ENCODE results near the gene TANC1.
"Not testable (repeated sequence)": the region's sequence is repeated elsewhere in the genome, so short reads cannot be mapped to it uniquely, and the experiment has no call there.

Gene TANC1

DNA sequence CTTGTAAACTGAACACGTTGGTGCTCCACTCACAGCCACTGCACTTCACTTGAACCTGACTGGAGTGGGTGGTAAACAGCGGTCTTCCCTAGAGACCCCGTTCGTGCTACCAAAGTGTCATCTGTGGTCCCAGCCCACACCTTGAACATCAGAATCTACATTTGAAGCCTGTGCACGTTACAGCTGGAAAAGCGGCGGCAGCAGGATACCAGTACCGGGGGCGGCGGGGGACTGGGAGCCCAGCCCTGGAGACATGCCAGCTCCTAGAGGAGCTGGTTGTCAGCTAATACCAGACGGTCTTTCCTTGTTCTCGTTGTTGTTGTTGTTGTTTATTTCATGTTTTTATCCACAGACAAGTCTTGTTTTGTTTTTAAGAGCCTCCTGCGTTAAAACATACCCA is 161.4 kb downstream of the TANC1 start:
- peak overlapping the region; percentile 69 for H3K27ac Mint-ChIP-seq (ENCODE audit: low read depth)
- H3K27me3 Mint-ChIP-seq = no peaks in the 10 kb centered on the region
- H3K36me3 Mint-ChIP-seq (ENCODE audit: insufficient read depth) = no peaks in the 10 kb centered on the region
- H3K4me1 Mint-ChIP-seq = peaks cover 22% of the 10 kb centered on the region
- H3K4me3 Mint-ChIP-seq = no peak overlapping the region
- DNase-seq (ENCODE audit: low spot score in 2 of 2) (no peak), ATAC-seq (replicated peaks; ENCODE audit: extremely low read depth, poor library complexity, severe bottlenecking) (no peak)
- no peaks in the 10 kb centered on the region for H3K9me3 Mint-ChIP-seq

DNA sequence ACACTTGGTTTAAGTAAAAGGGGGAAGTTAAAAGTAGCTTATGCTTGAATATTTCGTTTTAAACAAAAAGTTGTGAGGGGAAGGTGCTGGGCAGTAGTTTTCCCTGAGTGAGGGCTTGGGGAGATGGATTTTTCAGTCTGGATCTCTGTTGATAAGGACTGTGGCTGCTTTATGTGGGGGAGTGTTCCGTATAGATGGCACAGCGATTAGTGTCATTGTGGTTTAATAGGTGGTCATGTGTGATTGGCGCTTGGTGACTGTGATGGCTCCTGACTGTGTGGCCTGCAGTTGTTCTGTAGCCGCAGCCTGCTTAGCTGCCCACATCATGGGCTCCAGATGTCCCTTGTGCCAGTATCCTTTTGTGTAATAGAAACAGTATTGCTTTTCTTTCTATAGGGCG is 161.9 kb downstream of the TANC1 start:
- H3K4me1 Mint-ChIP-seq = peaks cover 22% of the 10 kb centered on the region
- ATAC-seq (replicated peaks; ENCODE audit: extremely low read depth, poor library complexity, severe bottlenecking) (no peak), DNase-seq (ENCODE audit: low spot score in 2 of 2) (no peak)
- H3K27me3 Mint-ChIP-seq = no peaks in the 10 kb centered on the region
- no peak overlapping the region for H3K27ac Mint-ChIP-seq (ENCODE audit: low read depth)
- no peaks in the 10 kb centered on the region for H3K36me3 Mint-ChIP-seq (ENCODE audit: insufficient read depth)
- no peaks in the 10 kb centered on the region for H3K9me3 Mint-ChIP-seq
- no peak overlapping the region for H3K4me3 Mint-ChIP-seq

DNA sequence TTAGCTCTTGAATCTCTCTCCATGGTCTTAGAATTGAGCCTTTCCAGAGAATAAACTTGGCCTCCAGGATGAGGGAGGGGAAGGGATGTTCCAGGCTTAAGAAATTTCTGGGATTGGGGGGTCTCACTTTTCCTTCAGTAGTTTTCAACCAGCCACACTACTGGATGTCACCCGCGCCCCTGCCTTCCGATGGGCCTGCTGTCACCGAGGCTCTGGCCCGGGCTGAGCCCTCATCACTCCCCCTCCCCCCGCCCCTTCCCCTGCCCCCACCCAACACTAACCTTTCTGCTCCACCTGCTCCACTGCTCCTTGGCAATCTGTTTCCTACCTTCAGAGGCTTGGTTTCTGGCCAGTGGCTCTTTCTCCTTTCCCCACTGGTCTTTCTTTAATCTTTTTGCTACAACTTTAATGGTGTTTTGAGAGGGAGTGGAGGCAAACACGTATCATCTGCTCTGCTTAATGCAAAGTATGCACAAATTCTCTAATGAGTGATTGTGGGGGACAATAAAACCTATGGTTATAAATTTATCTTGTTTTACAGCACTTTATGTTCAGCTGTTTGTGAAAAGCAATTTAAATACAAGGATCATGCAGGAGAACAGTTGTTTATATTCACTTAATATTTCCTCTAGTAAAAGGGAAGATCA is 162.9 kb downstream of the TANC1 start:
- DNase-seq (ENCODE audit: low spot score in 2 of 2) (no peak), ATAC-seq (replicated peaks; ENCODE audit: extremely low read depth, poor library complexity, severe bottlenecking) (no peak)
- Mint-ChIP-seq H3K9me3 (no peaks in the 10 kb centered on the region), H3K27ac (ENCODE audit: low read depth) (no peak overlapping the region), H3K27me3 (no peaks in the 10 kb centered on the region), H3K36me3 (ENCODE audit: insufficient read depth) (no peaks in the 10 kb centered on the region), H3K4me3 (no peak overlapping the region), H3K4me1 (peaks cover 17% of the 10 kb centered on the region)

DNA sequence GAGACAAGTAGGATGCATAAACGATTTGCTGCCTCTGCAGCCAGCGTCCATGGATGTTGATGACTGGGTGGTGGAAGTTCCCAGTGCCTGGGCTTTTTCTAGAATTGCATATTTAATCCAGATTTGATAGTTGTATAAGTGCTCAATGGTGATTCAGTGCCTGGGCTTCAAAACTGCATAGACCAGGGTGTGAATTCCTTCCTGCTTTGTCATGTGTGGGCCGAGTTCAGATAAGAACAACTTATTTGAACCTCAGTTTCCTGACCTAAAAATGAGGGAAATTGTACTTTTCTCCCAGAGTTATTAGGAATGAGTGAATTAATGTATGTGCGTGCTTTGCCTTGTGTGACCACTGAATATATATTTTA is 163.5 kb downstream of the TANC1 start:
- no peak overlapping the region for H3K27ac Mint-ChIP-seq (ENCODE audit: low read depth)
- no peaks in the 10 kb centered on the region for H3K36me3 Mint-ChIP-seq (ENCODE audit: insufficient read depth)
- no peak for DNase-seq (ENCODE audit: low spot score in 2 of 2)
- no peaks in the 10 kb centered on the region for H3K9me3 Mint-ChIP-seq
- H3K4me3 Mint-ChIP-seq = no peak overlapping the region
- no peak for ATAC-seq (replicated peaks; ENCODE audit: extremely low read depth, poor library complexity, severe bottlenecking)
- peaks cover 17% of the 10 kb centered on the region for H3K4me1 Mint-ChIP-seq
- H3K27me3 Mint-ChIP-seq = no peaks in the 10 kb centered on the region

DNA sequence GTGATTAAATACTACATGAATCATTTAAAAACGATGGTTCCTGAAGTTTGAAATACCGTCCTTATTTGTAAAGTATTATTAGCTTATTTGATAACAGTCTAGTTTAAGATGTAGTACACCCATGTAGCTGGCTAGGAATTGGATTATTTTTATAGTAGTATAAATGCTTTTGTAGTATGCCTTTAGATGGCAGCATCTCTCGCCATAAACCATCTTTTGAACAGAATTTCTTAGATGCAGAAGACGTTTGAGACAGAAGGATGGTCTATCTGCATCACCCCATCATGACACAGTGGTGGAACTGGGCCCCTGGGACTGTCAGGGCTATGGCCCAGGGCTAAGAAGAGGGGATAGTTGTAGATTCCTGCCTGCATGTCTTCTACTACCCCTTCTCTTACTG is 165.4 kb downstream of the TANC1 start:
- Mint-ChIP-seq H3K9me3 (no peaks in the 10 kb centered on the region), H3K27ac (ENCODE audit: low read depth) (no peak overlapping the region), H3K4me1 (peaks cover 17% of the 10 kb centered on the region), H3K4me3 (no peak overlapping the region), H3K27me3 (peaks cover 16% of the 10 kb centered on the region), H3K36me3 (ENCODE audit: insufficient read depth) (no peaks in the 10 kb centered on the region)
- DNase-seq (ENCODE audit: low spot score in 2 of 2) (no peak), ATAC-seq (replicated peaks; ENCODE audit: extremely low read depth, poor library complexity, severe bottlenecking) (no peak)

DNA sequence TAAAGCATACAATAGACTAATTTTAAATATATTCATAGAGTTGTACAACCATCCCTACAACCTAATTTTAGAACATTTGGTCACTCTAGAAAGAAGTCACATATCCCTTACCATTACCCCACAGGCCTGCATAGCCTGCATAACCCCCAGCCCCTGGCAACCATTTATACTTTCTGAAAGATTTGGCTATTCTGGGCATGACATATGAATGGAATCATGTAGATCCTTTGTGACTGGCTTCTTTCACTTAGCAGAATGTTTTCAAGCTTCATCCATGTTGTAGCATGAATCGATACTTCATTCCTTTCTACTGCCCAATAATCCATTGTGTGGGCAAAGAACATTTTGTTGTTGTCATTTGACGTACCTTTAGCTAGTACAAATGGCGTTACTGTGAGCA is 166.5 kb downstream of the TANC1 start:
- no peak for ATAC-seq (replicated peaks; ENCODE audit: extremely low read depth, poor library complexity, severe bottlenecking)
- H3K4me3 Mint-ChIP-seq = no peak overlapping the region
- H3K36me3 Mint-ChIP-seq (ENCODE audit: insufficient read depth) = no peaks in the 10 kb centered on the region
- DNase-seq (ENCODE audit: low spot score in 2 of 2) = no peak
- H3K4me1 Mint-ChIP-seq = peaks cover 9% of the 10 kb centered on the region
- H3K27me3 Mint-ChIP-seq = peaks cover 27% of the 10 kb centered on the region
- H3K9me3 Mint-ChIP-seq = no peaks in the 10 kb centered on the region
- H3K27ac Mint-ChIP-seq (ENCODE audit: low read depth) = no peak overlapping the region

DNA sequence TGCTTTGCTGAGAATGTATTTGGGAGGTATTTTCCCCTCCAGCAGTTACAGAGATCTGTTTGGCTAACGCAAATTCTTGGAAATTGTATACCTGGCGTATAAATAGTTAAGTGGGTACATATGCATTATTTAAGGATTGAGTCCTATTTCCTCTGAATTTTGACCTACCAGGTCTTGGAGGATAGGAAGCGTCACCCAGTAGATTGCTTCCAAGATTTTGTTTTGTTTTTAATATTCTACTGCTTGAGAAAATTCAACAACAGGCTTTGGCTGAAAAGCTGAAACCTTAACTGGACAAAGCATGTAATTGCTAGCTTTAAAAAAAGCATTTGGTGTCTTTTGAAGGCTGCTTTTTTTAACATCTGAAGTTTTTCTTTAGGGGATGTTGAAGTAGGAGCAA is 168.0 kb downstream of the TANC1 start:
- H3K9me3 Mint-ChIP-seq = no peaks in the 10 kb centered on the region
- DNase-seq (ENCODE audit: low spot score in 2 of 2) = no peak
- no peaks in the 10 kb centered on the region for H3K4me1 Mint-ChIP-seq
- no peak overlapping the region for H3K4me3 Mint-ChIP-seq
- no peak overlapping the region for H3K27ac Mint-ChIP-seq (ENCODE audit: low read depth)
- H3K27me3 Mint-ChIP-seq = peaks cover 27% of the 10 kb centered on the region
- no peak for ATAC-seq (replicated peaks; ENCODE audit: extremely low read depth, poor library complexity, severe bottlenecking)
- H3K36me3 Mint-ChIP-seq (ENCODE audit: insufficient read depth) = no peaks in the 10 kb centered on the region

DNA sequence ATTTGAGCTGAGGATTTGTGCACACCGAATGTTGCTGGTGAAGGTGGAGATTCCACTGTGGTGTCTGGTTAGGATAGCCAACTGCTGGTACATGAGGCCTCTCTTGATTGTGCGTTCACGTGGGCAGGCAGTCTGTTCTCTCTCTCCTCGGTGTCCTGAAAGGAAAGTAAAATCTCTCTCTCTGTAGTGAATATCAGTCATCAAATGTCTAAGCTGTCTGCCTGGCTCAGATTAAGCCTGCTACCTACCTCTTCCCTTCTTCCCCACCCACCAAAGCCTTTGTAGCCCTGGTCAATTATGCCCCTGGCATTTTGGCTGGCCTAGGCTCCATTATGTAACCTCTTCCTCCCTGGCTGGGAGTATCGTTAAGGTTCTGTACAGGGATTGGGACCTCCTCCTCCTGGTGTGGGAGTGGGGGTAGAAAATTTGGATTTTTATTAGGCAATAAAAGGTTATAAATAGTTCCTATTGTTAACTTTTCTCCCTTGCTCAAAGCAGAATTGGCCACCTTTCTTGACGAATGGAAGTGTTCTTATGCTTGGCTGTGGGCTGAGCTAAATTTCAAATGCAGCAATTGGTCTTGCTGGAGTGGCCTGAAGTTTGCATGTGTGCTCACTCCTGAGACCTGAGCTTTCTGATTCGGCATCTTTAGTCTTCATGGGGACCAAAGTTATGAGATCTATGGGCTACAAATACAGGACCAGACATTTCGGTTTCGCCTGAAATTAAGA is 169.2 kb downstream of the TANC1 start:
- Mint-ChIP-seq H3K4me1 (no peaks in the 10 kb centered on the region), H3K36me3 (ENCODE audit: insufficient read depth) (no peaks in the 10 kb centered on the region), H3K9me3 (no peaks in the 10 kb centered on the region), H3K27ac (ENCODE audit: low read depth) (no peak overlapping the region), H3K27me3 (peaks cover 27% of the 10 kb centered on the region), H3K4me3 (no peak overlapping the region)
- ATAC-seq (replicated peaks; ENCODE audit: extremely low read depth, poor library complexity, severe bottlenecking) (no peak), DNase-seq (ENCODE audit: low spot score in 2 of 2) (no peak)

DNA sequence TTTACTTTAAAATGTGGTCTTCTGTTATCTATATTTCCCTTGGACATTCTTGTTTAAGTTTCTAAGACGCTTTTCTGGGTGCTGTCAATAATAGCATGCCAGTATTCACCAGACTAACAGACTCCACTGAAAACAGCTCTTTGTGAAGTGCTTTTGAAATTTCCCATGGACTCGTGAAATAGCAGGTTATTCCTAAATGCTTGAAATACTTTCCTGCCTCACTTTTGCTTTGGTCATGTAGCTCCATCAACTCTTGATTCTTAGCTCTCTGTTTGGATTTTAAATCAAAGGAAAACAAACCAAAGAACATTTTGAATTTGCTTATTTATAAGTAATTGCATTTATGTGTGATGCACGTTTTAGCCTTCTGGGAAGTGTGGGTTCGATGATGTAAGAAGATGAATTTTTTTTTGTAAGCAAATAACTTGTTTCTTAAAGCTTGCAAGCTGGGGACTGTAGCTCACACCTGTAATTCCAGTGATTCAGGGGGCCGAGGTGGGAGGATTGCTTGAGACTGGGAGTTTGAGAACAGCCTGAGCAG is 170.3 kb downstream of the TANC1 start:
- no peak for ATAC-seq (replicated peaks; ENCODE audit: extremely low read depth, poor library complexity, severe bottlenecking)
- Mint-ChIP-seq H3K27ac (ENCODE audit: low read depth) (no peak overlapping the region), H3K9me3 (no peaks in the 10 kb centered on the region), H3K27me3 (peaks cover 27% of the 10 kb centered on the region), H3K4me3 (no peak overlapping the region), H3K36me3 (ENCODE audit: insufficient read depth) (no peaks in the 10 kb centered on the region), H3K4me1 (peaks cover under 1% of the 10 kb centered on the region)
- no peak for DNase-seq (ENCODE audit: low spot score in 2 of 2)

DNA sequence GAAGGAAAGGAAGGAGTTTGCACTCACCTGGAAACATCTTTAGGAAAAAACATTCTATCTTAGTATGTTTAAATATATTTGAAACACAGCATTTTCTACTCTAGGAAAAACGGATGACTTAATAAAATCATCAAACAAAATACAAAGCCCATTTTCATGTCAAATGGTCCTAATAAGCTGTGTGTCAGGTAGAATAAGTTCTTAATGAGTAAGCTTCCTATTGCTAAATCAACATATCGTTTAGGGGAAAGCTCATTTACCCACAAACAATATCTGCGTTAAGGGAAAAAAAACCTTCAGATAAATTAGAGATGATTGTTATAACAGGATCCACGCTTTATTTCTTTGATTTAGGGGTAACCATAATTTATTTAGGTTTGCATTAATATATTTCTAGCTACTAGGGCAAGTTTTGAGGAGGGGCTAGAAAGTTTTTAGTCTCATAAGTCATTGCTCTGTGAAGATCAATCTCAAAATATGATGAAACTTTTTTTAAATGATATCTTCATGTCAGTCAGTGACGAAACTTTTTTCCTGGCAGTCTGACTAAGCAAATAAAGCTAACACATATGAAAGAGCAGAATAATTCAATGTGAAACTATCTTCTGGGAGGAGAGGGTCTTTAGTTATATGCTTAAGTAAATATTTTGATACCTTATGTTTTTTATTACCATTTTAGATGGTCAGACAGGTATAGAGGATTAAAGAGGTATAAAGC is 170.9 kb downstream of the TANC1 start:
- Mint-ChIP-seq H3K9me3 (no peaks in the 10 kb centered on the region), H3K4me1 (peaks cover 7% of the 10 kb centered on the region), H3K4me3 (no peak overlapping the region), H3K27ac (ENCODE audit: low read depth) (no peak overlapping the region), H3K27me3 (peaks cover 27% of the 10 kb centered on the region), H3K36me3 (ENCODE audit: insufficient read depth) (no peaks in the 10 kb centered on the region)
- ATAC-seq (replicated peaks; ENCODE audit: extremely low read depth, poor library complexity, severe bottlenecking) (no peak), DNase-seq (ENCODE audit: low spot score in 2 of 2) (no peak)

DNA sequence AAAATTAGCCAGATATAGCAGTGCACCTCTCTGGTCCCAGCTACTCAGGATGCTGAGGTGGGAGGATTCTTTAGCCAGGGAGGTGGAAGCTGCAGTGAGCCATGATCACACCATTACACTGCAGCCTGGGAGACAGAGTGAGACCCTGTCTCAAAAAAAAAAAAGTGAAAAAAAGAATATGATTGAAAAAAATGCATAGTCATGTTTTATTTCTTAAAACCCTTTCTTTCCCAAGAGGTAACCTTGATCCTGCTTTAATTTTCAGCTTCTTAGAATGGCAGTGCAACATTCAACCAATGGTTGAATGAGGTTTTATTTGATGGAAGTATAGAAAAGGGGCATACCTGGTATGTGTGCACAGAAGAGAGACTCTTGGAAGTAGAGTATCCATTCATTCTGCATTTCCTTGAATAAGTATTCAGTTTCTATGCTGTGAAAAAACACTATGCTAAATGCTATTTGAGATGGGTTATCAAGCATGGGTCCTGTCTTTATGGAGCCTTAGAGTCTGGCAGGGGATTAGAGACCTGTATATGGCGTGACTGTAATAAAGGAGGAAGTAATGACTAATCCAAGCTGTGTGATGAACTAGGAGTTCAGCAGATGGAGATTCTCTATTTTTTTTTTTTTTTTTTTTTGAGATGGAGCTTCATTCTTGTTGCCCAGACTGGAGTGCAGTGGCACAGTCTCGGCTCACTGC is 171.8 kb downstream of the TANC1 start:
- Mint-ChIP-seq H3K9me3 (no peaks in the 10 kb centered on the region), H3K36me3 (ENCODE audit: insufficient read depth) (peaks cover 1% of the 10 kb centered on the region), H3K4me3 (no peak overlapping the region), H3K27me3 (peaks cover 27% of the 10 kb centered on the region), H3K27ac (ENCODE audit: low read depth) (no peak overlapping the region), H3K4me1 (peaks cover 15% of the 10 kb centered on the region)
- no peak for ATAC-seq (replicated peaks; ENCODE audit: extremely low read depth, poor library complexity, severe bottlenecking)
- no peak for DNase-seq (ENCODE audit: low spot score in 2 of 2)

DNA sequence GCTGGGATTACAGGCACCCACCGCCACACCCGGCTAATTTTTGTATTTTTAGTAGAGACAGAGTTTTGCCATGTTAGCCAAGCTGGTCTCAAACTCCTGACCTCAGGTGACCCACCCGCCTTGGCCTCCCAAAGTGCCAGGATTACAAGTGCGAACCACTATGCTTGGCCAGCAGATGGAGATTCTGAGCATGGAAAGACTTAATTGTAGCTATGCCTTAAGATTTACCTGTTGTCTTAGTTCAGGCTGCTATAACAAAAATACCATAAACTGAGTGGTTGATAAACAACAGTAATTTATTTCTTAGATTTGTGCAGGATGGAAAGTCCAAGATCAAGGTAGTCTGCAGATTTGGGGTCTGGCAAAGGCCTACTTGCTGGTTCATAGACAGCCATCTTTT is 172.4 kb downstream of the TANC1 start:
- ATAC-seq (replicated peaks; ENCODE audit: extremely low read depth, poor library complexity, severe bottlenecking); DNase-seq (ENCODE audit: low spot score in 2 of 2); H3K9me3 Mint-ChIP-seq; H3K4me3 Mint-ChIP-seq; H3K27ac Mint-ChIP-seq (ENCODE audit: low read depth); H3K36me3 Mint-ChIP-seq (ENCODE audit: insufficient read depth): not testable (repeated sequence)
- Mint-ChIP-seq H3K27me3 (peaks cover 27% of the 10 kb centered on the region), H3K4me1 (peaks cover 21% of the 10 kb centered on the region)
